GM12874 (cell line): Measurements from ENCODE around the gene GIMAP8.

Source experiments
- CTCF ChIP-seq: IDR thresholded peaks from 2 replicates; pipeline ENCODE4 v1.5.1; 2011; ENCODE audit warnings: low read depth, mild to moderate bottlenecking, control low read depth, low read length, moderate library complexity; ENCODE audit not compliant: insufficient read depth

GIMAP8 gene

GRCh38 chr7:150515248-150516147 is 65.1 kb downstream of the GIMAP8 start:
- TF ChIP-seq CTCF, result no peak

- TF ChIP-seq CTCF, result no peak
Observed at GRCh38 chr7:150516956-150517745, 66.7 kb downstream of the GIMAP8 start.

DNA sequence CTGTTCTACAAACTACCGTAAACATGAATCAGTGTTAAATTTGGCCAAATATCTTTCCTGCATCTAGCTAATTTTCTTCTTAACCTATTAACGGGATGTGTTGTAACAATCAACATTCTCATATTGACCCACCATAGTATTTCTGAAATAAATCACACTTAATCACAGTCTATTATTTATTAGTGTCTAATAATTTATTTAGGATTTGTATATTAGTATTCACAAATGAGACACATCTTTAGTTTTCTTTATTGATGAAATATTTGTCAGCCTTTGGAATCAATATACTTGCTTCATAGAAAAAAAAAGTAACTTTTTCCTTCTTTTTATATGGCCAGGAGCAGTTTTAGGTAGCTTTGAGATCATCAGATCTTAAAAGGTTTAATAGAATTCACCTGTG is 68.9 kb downstream of the GIMAP8 start:
- TF ChIP-seq CTCF, result no peak

DNA sequence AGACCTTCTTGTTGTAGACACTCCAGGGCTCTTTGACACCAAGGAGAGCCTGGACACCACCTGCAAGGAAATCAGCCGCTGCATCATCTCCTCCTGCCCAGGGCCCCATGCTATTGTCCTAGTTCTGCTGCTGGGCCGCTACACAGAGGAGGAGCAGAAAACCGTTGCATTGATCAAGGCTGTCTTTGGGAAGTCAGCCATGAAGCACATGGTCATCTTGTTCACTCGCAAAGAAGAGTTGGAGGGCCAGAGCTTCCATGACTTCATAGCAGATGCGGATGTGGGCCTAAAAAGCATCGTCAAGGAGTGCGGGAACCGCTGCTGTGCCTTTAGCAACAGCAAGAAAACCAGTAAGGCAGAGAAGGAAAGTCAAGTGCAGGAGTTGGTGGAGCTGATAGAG is 69.7 kb downstream of the GIMAP8 start:
- no peak for TF ChIP-seq CTCF

GRCh38 chr7:150524018-150524417 is 73.6 kb downstream of the GIMAP8 start:
- TF ChIP-seq CTCF, result no peak
